GM21737 (cell line): ENCODE results near the gene CDC73.
A peak's percentile ranks its signal among the peaks of the same experiment; 100 is the strongest.
"Not testable (repeated sequence)": the region's sequence is repeated elsewhere in the genome, so short reads cannot be mapped to it uniquely, and the experiment has no call there.

Source experiments
- ATAC-seq: cut with Tn5 transposase; IDR thresholded peaks from one replicate; pipeline ENCODE4 v1.9.1; 2021; ENCODE audit warnings: mild to moderate bottlenecking, moderate library complexity; ENCODE audit not compliant: unreplicated experiment

The CDC73 gene

GRCh38 chr1:193219391-193219790, 97.6 kb downstream of the CDC73 start:
- ATAC-seq = no peak

- no peak for ATAC-seq
These were observed 99.8 kb downstream of the CDC73 start for GRCh38 chr1:193221651-193222050.

- no peak for ATAC-seq
These were observed 100.3 kb downstream of the CDC73 start for GRCh38 chr1:193222056-193222615.

- no peak for ATAC-seq
These were observed 107.3 kb downstream of the CDC73 start for GRCh38 chr1:193229136-193229535.

GRCh38 chr1:193231146-193231545, 109.3 kb downstream of the CDC73 start:
- ATAC-seq = not testable (repeated sequence)

GRCh38 chr1:193234530-193234929, 112.7 kb downstream of the CDC73 start:
- ATAC-seq = no peak

- ATAC-seq = no peak
These were observed 115.6 kb downstream of the CDC73 start for GRCh38 chr1:193237381-193237978.

GRCh38 chr1:193240609-193241008, 118.8 kb downstream of the CDC73 start:
- ATAC-seq = no peak

- no peak for ATAC-seq
These were observed 119.4 kb downstream of the CDC73 start for GRCh38 chr1:193241132-193241827.

- ATAC-seq = no peak
These were observed 120.2 kb downstream of the CDC73 start for GRCh38 chr1:193242000-193242399.

GRCh38 chr1:193249187-193249586, 127.4 kb downstream of the CDC73 start:
- no peak for ATAC-seq

GRCh38 chr1:193251950-193252349, 130.1 kb downstream of the CDC73 start:
- ATAC-seq = no peak

GRCh38 chr1:193256019-193256418, 134.2 kb downstream of the CDC73 start:
- no peak for ATAC-seq

GRCh38 chr1:193259636-193260035, 137.8 kb downstream of the CDC73 start:
- no peak for ATAC-seq

- no peak for ATAC-seq
These were observed 138.4 kb downstream of the CDC73 start for GRCh38 chr1:193260056-193260745.

GRCh38 chr1:193260896-193261295, 139.1 kb downstream of the CDC73 start:
- ATAC-seq = no peak

- no peak for ATAC-seq
These were observed 140.8 kb downstream of the CDC73 start for GRCh38 chr1:193262661-193263060.

- ATAC-seq = no peak
These were observed 142.7 kb downstream of the CDC73 start for GRCh38 chr1:193264313-193265065.

GRCh38 chr1:193265716-193266115, 143.9 kb downstream of the CDC73 start:
- no peak for ATAC-seq

- not testable (repeated sequence) for ATAC-seq
These were observed 145.0 kb downstream of the CDC73 start for GRCh38 chr1:193266794-193267193.

GRCh38 chr1:193270996-193271395, 149.2 kb downstream of the CDC73 start:
- peak; percentile 90 for ATAC-seq
